ENCODE measurements around the gene CHKA. TPM values are rescaled to one million over a fixed set of nuclear protein-coding genes. Genes with fewer than 3 reads are reported as not detected.

CHKA gene
- total RNA-seq, 6 experiments from 2014 or later, result 6.8 to 9.2 (median 7.8) TPM

GRCh38 chr11:68051191-68052136, 69.7 kb downstream of the CHKA start:
- Mint-ChIP-seq H3K4me3 (no peak overlapping the region), H3K4me1 (ENCODE audit: low read depth) (peaks cover 4% of the 10 kb centered on the region; the same call in 1 of the 2 replicates), H3K9me3 (no peaks in the 10 kb centered on the region), H3K27me3 (ENCODE audit: insufficient read depth) (peaks cover 4% of the 10 kb centered on the region), H3K36me3 (ENCODE audit: low read depth) (peaks cover 16% of the 10 kb centered on the region), H3K27ac (no peak overlapping the region)
- DNase-seq, result no peak
- no peak for TF ChIP-seq CTCF (IDR thresholded peaks at IDR 0.05)

- Mint-ChIP-seq H3K4me1 (ENCODE audit: low read depth) (no peaks in the 10 kb centered on the region), H3K36me3 (ENCODE audit: low read depth) (peaks cover 16% of the 10 kb centered on the region), H3K27me3 (ENCODE audit: insufficient read depth) (peaks cover 4% of the 10 kb centered on the region), H3K27ac (peak overlapping the region; percentile 8; the same call in 1 of the 2 replicates), H3K4me3 (no peak overlapping the region), H3K9me3 (no peaks in the 10 kb centered on the region)
- DNase-seq, result no peak
- no peak for TF ChIP-seq CTCF (IDR thresholded peaks at IDR 0.05)
These were observed 70.8 kb downstream of the CHKA start for GRCh38 chr11:68050371-68050841.

GRCh38 chr11:68049509-68050370, 71.4 kb downstream of the CHKA start:
- no peak overlapping the region for H3K4me3 Mint-ChIP-seq
- no peak overlapping the region for H3K27ac Mint-ChIP-seq
- H3K4me1 Mint-ChIP-seq (ENCODE audit: low read depth), result no peaks in the 10 kb centered on the region
- H3K36me3 Mint-ChIP-seq (ENCODE audit: low read depth), result peaks cover 16% of the 10 kb centered on the region
- H3K27me3 Mint-ChIP-seq (ENCODE audit: insufficient read depth), result peaks cover 4% of the 10 kb centered on the region
- TF ChIP-seq CTCF (IDR thresholded peaks at IDR 0.05), result no peak
- no peaks in the 10 kb centered on the region for H3K9me3 Mint-ChIP-seq
- DNase-seq, result no peak

- H3K36me3 Mint-ChIP-seq (ENCODE audit: low read depth), result peaks cover 16% of the 10 kb centered on the region
- TF ChIP-seq CTCF (IDR thresholded peaks at IDR 0.05), result no peak
- no peak for DNase-seq
- H3K27ac Mint-ChIP-seq, result no peak overlapping the region
- no peaks in the 10 kb centered on the region for H3K4me1 Mint-ChIP-seq (ENCODE audit: low read depth)
- no peaks in the 10 kb centered on the region for H3K9me3 Mint-ChIP-seq
- H3K4me3 Mint-ChIP-seq, result no peak overlapping the region
- peaks cover 4% of the 10 kb centered on the region for H3K27me3 Mint-ChIP-seq (ENCODE audit: insufficient read depth)
These were observed 72.3 kb downstream of the CHKA start for GRCh38 chr11:68048681-68049508.

Data from HFFc6 (cell line).